ENCODE data around the gene CBARP.

DNA sequence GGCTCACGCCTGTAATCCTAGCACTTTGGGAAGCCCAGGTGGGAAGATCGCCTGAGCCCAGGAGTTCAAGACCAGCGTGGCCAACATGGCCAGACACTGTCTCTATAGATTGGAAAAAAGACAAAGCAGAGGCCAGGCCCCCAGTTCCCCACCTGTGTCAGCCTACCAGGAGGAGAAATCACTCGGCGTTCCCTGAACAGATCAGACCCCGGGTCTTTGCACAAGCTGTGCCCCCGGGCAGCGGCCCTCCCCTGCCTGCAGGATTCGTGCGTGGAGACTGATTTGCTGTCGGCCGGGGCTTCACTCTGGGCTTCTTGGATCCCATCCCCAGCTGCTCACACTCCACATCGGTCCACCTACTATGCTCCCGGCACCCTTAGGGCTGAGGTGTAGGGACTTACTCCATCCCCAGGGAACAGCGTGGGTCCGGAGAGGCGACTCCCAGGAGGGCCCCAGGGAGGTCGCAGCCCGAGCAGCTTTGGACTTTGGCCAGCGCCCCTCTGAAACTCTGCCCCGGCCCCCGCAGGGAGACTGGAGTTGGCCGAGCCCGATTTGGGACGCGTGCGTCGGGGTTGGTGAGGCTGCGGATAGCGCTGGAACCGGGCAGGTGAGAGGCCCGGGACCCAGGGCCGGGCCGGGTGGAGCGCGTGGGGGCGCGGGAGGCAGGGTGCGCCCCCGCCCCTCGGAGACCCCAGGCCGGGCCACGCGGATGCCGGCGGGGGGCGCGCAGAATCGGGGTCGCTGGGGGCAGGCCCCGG lies 47.4 kb upstream of the CBARP start:
- no peak for TF ChIP-seq CTCF (IDR thresholded peaks at IDR 0.05)
- TF ChIP-seq POLR2AphosphoS5 (IDR thresholded peaks at IDR 0.05; ENCODE audit: insufficient read depth in 1 of 2, low read depth in 1 of 2), result no peak
- TF ChIP-seq POLR2A (IDR thresholded peaks at IDR 0.05), result no peak
